Measurements from ENCODE around the gene DNASE1L3. TPM values are rescaled to one million over a fixed set of nuclear protein-coding genes. Genes with fewer than 3 reads are reported as not detected.

Gene DNASE1L3
- polyA plus RNA-seq, 3 donors, result 0.19 TPM; not detected in 2

- Histone ChIP-seq H3K4me1 (ENCODE audit: control insufficient read depth in 1 of 2, insufficient read depth in 2 of 2, low read length in 2 of 2) (peaks cover 20 to 40% of the 10 kb centered on the region in 2 donors), H3K27me3 (ENCODE audit: control insufficient read depth in 2 of 2, insufficient read depth in 2 of 2, low read length in 2 of 2) (no peaks in the 10 kb centered on the region), H3K27ac (ENCODE audit: low read depth in 1 of 2, low read length in 2 of 2) (no peak overlapping the region), H3K79me2 (ENCODE audit: insufficient read depth, low read length) (peaks cover under 1% of the 10 kb centered on the region), H3K9ac (ENCODE audit: insufficient read depth, low read length, poor library complexity, severe bottlenecking) (no peak overlapping the region), H3K36me3 (replicated peaks in 1 of 2; ENCODE audit: control insufficient read depth in 1 of 2, insufficient read depth in 2 of 2, low read length in 2 of 2) (no peaks in the 10 kb centered on the region), H3K4me3 (replicated peaks in 1 of 3; ENCODE audit: low read depth in 2 of 3, low read length in 3 of 3) (no peak overlapping the region), H4K20me1 (ENCODE audit: insufficient read depth, low read length) (peaks cover 22% of the 10 kb centered on the region), H3K4me2 (replicated peaks; ENCODE audit: extremely low read depth, low read length, poor library complexity, severe bottlenecking) (no peak overlapping the region), H2AFZ (ENCODE audit: insufficient read depth, low read depth, low read length, poor library complexity, severe bottlenecking) (no peak overlapping the region), H3K9me3 (replicated peaks in 1 of 2; ENCODE audit: control insufficient read depth in 1 of 2, insufficient read depth in 1 of 2, low read length in 2 of 2) (no peaks in the 10 kb centered on the region)
- H3K9me3 Mint-ChIP-seq, result no peaks in the 10 kb centered on the region
- TF ChIP-seq CTCF (IDR thresholded peaks at IDR 0.05), result no peak
- intact Hi-C loops (cut with micrococcal nuclease), result loop anchor here in 1 of 2 donors (5.0 kb wide), 1 partner anchor 36 kb away; no protein-coding TSS in a partner anchor
- peaks cover 0 to 3% of the 10 kb centered on the region in 2 donors for H3K36me3 Mint-ChIP-seq
- no peak overlapping the region for H3K27ac Mint-ChIP-seq
- WGBS (ENCODE audit: insufficient coverage), result 98% methylated on average over 4 of the region's 4 CpGs
- peaks cover 46% of the 10 kb centered on the region for H3K4me1 Mint-ChIP-seq
- no peak for DNase-seq
- H3K27me3 Mint-ChIP-seq (ENCODE audit: low read depth in 3 of 3), result peaks cover 2 to 12% (median 7%) of the 10 kb centered on the region in 3 donors
- H3K4me3 Mint-ChIP-seq, result peak overlapping the region in 1 of 2 donors; percentile 88
These were observed 25.2 kb upstream of the DNASE1L3 start for GRCh38 chr3:58235970-58236369.

GRCh38 chr3:58234516-58234931, 23.8 kb upstream of the DNASE1L3 start:
- peaks cover 13% of the 10 kb centered on the region for H4K20me1 ChIP-seq (ENCODE audit: insufficient read depth, low read length)
- Mint-ChIP-seq H3K4me3 (no peak overlapping the region), H3K36me3 (peaks cover 0 to 1% of the 10 kb centered on the region in 2 donors), H3K27me3 (ENCODE audit: low read depth in 3 of 3) (peaks cover 2 to 14% (median 7%) of the 10 kb centered on the region in 3 donors), H3K4me1 (peaks cover 44% of the 10 kb centered on the region), H3K9me3 (no peaks in the 10 kb centered on the region), H3K27ac (no peak overlapping the region)
- H3K79me2 ChIP-seq (ENCODE audit: insufficient read depth, low read length), result no peaks in the 10 kb centered on the region
- H3K4me1 ChIP-seq (ENCODE audit: control insufficient read depth in 1 of 2, insufficient read depth in 2 of 2, low read length in 2 of 2), result peaks cover 20 to 39% of the 10 kb centered on the region in 2 donors
- H3K27me3 ChIP-seq (ENCODE audit: control insufficient read depth in 2 of 2, insufficient read depth in 2 of 2, low read length in 2 of 2), result no peaks in the 10 kb centered on the region
- H3K4me2 ChIP-seq (replicated peaks; ENCODE audit: extremely low read depth, low read length, poor library complexity, severe bottlenecking), result no peak overlapping the region
- no peak overlapping the region for H3K9ac ChIP-seq (ENCODE audit: insufficient read depth, low read length, poor library complexity, severe bottlenecking)
- no peak overlapping the region for H3K27ac ChIP-seq (ENCODE audit: low read depth in 1 of 2, low read length in 2 of 2)
- intact Hi-C loops (cut with micrococcal nuclease), result no loop called here
- no peaks in the 10 kb centered on the region for H3K36me3 ChIP-seq (replicated peaks in 1 of 2; ENCODE audit: control insufficient read depth in 1 of 2, insufficient read depth in 2 of 2, low read length in 2 of 2)
- WGBS (ENCODE audit: insufficient coverage), result no CpG with 5 or more reads among the region's 4 CpGs
- H3K9me3 ChIP-seq (replicated peaks in 1 of 2; ENCODE audit: control insufficient read depth in 1 of 2, insufficient read depth in 1 of 2, low read length in 2 of 2), result no peaks in the 10 kb centered on the region
- TF ChIP-seq CTCF (IDR thresholded peaks at IDR 0.05), result no peak
- H2AFZ ChIP-seq (ENCODE audit: insufficient read depth, low read depth, low read length, poor library complexity, severe bottlenecking), result no peak overlapping the region
- H3K4me3 ChIP-seq (replicated peaks in 1 of 3; ENCODE audit: low read depth in 2 of 3, low read length in 3 of 3), result no peak overlapping the region
- DNase-seq, result peak; percentile 6 to 64 (median 12)

Measured in CD14-positive monocyte (primary cell).